ENCODE data around the gene KIF1A.
"Not testable (repeated sequence)": the region's sequence is repeated elsewhere in the genome, so short reads cannot be mapped to it uniquely, and the experiment has no call there.

DNA sequence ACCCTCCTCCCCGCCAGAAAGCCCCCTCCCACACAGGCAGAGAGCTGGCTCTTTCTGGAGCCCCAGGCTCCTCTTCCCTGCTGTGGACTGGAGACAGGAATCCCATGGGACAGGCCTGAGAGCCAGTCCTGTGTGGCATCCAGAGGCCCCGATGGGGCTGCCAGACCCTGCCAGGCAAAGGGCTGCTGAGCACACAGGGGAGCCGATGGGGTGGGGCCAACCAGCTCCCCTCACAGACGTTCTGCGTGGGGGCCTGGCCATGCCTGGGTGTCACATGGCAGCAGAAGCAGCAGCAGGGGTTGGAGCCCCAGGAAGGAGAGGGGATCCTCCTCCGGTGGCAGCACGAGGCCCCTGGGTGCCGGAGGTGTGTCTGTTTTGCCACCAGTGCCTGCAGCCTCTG, 120.2 kb downstream of the KIF1A start:
- TF ChIP-seq, protein P1, sequence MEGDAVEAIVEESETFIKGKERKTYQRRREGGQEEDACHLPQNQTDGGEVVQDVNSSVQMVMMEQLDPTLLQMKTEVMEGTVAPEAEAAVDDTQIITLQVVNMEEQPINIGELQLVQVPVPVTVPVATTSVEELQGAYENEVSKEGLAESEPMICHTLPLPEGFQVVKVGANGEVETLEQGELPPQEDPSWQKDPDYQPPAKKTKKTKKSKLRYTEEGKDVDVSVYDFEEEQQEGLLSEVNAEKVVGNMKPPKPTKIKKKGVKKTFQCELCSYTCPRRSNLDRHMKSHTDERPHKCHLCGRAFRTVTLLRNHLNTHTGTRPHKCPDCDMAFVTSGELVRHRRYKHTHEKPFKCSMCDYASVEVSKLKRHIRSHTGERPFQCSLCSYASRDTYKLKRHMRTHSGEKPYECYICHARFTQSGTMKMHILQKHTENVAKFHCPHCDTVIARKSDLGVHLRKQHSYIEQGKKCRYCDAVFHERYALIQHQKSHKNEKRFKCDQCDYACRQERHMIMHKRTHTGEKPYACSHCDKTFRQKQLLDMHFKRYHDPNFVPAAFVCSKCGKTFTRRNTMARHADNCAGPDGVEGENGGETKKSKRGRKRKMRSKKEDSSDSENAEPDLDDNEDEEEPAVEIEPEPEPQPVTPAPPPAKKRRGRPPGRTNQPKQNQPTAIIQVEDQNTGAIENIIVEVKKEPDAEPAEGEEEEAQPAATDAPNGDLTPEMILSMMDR (IDR thresholded peaks at IDR 0.05; ENCODE audit: extremely low read depth in 1 of 2, insufficient read depth in 1 of 2, low read depth in 1 of 2, low read length in 2 of 2) = not testable (repeated sequence)
- not testable (repeated sequence) for TF ChIP-seq POLR2AphosphoS5 (IDR thresholded peaks at IDR 0.05; ENCODE audit: insufficient read depth, low read depth, low read length); POLR2A (IDR thresholded peaks at IDR 0.05; ENCODE audit: low read depth, low read length); EZH2 (IDR thresholded peaks at IDR 0.05; ENCODE audit: borderline replicate concordance, low read depth, low read length, severe bottlenecking); JUN (IDR thresholded peaks at IDR 0.05; ENCODE audit: borderline replicate concordance, insufficient read depth, insufficient read length, low read depth); FOS (IDR thresholded peaks at IDR 0.05; ENCODE audit: borderline replicate concordance, insufficient read depth, low read length); MYC (IDR thresholded peaks at IDR 0.05; ENCODE audit: low read depth, low read length); GATA2 (IDR thresholded peaks at IDR 0.05; ENCODE audit: insufficient read depth, insufficient read length, low read depth, low read length)
- TF ChIP-seq, protein P2, sequence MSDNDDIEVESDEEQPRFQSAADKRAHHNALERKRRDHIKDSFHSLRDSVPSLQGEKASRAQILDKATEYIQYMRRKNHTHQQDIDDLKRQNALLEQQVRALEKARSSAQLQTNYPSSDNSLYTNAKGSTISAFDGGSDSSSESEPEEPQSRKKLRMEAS (IDR thresholded peaks at IDR 0.05; ENCODE audit: insufficient read depth, insufficient read length) = not testable (repeated sequence)

Measured in endothelial cell of umbilical vein (primary cell).